ENCODE measurements around the gene RGS17.
"Not testable (repeated sequence)": the region's sequence is repeated elsewhere in the genome, so short reads cannot be mapped to it uniquely, and the experiment has no call there.

Gene RGS17

GRCh38 chr6:152981989-152982903 is 148.8 kb downstream of the RGS17 start:
- no peak for DNase-seq

DNA sequence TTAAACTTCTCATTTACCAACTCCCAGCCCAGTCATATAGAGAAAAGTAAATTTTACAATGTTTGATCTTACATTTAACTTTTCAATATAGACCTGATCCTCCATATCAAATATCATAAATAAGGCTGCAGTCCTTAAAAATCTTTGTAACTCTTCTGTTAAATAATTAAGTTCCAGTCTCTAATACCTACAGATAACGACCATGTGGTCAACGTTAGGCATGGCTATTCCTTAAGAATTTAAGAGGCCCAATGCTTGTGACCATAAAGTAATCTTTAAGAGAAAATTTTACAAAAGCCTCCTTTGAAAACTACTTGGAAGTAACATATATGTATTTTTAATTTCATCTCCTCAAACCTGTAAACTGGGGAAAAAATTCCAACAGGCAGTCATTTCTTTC is 149.9 kb downstream of the RGS17 start:
- DNase-seq = no peak

DNA sequence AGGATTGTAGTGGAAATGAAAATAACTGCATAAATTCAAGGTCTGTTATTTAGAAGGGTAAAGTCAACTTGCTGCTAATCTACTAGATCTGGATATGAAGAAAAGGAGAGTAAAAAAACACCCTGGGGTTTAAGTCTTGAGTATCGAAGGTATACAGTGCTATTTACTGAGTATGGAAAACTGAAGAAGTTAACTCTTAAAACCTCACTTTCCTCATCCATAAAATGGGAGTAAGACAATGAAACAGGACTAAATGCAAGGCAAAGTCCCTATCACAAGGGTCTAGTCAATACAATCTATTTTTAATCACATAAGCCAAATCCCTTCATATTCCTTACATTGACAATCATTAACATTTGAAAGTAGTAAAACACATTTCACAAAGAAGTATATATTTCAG is 150.4 kb downstream of the RGS17 start:
- DNase-seq = no peak

DNA sequence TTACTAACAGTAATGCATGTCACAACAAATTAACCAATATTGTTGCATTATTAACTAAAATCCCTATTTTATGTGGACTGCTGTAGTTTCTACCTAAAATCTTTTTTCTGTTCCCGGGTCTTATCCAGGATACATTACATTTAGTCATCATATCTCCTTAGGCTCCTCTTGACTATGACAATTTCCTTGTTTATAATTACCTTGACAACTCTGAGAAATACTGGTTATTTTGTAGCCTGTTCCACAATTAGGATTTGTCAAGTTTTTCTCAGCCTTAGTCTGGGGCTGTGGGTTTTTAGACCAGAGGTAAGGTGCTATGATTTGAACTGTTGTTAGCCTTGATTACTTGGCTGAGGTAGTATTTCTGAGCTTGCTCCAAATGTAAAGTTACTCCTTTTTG is 152.0 kb downstream of the RGS17 start:
- no peak for DNase-seq

DNA sequence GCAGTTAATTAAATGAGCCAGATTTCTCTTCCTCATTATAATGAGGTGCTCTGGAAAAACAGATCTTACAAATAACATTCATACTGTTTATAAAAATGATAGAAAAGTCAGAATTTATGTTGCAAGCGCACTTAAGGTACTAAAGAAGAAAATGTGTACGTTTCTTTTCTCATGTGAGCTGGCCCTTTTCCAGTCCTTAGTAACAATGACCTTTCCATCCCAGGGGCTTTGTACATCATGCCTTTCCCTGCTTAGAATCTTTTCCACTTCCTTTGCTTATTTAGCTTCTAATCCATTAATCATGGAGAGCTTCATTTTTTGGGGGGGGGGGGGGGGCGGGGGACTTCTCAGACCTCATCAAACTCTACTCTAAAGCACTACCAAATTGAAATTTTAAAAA is 153.0 kb downstream of the RGS17 start:
- no peak for DNase-seq

DNA sequence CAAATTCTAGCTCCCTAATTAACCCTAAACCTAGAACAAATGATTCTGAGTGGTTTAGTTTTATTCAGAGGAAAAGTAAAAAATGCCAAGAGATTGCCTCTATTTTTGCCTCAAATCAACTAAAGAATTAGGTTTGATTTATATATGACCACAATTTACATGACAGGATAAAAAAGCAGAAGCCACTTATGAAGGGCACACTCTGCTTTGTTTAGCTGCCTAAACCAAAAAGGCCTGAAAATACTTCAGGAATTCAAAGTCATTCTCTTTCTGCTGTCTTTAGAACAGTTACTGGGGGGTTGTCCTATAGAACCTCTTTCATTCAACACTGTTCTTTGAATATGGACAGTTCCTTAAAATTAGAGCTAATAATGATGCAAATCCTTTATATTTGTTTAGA is 153.5 kb downstream of the RGS17 start:
- no peak for DNase-seq

- no peak for DNase-seq
Observed at GRCh38 chr6:152976749-152977148, 154.3 kb downstream of the RGS17 start.

DNA sequence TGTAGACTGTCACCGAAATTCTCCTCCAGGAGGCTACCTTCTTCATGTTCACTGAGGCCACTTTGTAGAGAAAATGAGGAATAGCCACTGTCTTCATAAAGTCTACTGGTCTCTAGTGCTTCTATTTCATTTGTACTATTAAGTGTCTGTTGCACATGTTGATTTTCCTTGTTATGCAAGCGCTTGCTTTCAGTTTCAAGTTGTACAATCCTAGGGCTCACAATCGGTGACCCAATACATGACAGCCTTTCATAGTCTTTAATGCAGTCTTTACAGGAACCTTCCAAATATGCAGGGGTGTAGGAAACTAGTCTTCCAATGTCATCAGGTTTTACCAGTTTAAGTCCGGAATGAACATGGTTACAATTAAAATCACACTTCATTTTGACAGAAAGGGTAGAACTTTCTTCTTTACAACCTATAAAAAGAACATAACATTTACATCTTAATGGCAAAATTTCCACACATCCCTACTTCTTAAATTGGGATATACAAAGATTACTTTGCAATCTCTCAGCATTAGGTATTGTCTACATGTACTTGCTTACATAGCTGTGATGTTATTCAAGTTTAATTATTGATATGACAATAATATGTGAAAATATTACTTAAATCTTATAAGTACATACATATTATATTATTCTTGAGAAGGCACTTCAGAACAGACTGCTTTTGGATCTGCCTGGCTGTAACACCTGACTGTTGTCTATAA is 155.7 kb downstream of the RGS17 start:
- DNase-seq = no peak

GRCh38 chr6:152973916-152974315 is 157.2 kb downstream of the RGS17 start:
- no peak for DNase-seq

- no peak for DNase-seq
Observed at GRCh38 chr6:152969688-152970418, 161.2 kb downstream of the RGS17 start.

- not testable (repeated sequence) for DNase-seq
Observed at GRCh38 chr6:152966168-152966894, 164.8 kb downstream of the RGS17 start.

DNA sequence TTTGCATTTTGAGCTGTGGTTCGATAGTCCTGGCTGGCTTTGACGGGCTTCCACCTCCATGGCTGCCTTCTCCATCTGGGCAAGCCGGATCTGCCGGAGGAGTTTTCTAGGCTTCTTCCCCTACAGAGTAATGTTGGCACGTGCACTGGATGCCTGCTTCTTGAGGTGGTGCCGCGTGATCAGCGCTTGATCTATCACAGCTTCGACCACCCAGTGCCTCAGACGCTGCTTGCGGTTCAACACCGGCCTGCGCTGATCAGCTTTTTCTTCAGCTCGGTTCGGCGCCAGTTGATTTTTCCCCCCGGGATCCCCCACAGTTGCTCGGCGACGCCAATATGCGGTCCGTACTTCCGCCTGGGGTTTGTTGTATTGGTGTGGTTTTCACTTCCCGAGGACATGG is 171.7 kb downstream of the RGS17 start:
- no peak for DNase-seq

DNA sequence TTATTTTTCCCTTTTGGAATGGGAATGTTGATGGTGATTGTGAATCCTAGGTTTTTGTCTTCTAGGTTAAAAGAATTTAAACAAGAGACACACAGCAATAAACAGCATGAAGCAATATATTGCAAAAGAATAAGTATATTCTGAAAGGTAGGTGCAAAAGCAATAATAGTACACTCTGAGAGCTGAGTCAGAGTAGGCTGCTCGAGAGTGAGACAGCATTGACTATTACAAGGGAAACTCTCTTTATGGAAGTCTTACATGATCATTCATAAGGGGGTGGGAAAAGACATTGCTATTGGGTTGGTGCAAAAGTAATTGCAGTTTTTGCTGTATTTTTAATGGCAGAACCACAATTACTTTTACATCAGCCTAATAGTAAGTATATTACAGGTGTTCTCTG is 173.3 kb downstream of the RGS17 start:
- no peak for DNase-seq
